ENCODE measurements around the gene SRXN1.

The SRXN1 gene

DNA sequence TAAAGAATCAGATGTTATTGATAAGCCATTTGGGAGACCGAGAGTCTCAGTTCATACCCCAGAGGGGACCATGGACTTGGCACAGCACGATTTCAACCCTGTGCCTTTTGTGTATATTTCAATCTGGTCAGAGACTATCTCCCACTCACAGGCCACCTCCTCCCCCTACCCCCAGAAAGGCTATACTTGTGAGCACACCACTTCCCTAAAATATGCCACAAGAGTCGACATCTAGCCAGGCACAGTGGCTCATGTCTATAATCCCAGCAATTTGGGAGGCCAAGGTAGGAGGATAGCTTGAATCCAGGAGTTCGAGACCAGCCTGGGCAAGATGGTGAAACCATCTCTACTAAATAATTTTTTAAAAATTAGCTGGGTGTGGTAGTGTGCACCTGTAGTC is 29.3 kb downstream of the SRXN1 start:
- TF ChIP-seq, protein P1, sequence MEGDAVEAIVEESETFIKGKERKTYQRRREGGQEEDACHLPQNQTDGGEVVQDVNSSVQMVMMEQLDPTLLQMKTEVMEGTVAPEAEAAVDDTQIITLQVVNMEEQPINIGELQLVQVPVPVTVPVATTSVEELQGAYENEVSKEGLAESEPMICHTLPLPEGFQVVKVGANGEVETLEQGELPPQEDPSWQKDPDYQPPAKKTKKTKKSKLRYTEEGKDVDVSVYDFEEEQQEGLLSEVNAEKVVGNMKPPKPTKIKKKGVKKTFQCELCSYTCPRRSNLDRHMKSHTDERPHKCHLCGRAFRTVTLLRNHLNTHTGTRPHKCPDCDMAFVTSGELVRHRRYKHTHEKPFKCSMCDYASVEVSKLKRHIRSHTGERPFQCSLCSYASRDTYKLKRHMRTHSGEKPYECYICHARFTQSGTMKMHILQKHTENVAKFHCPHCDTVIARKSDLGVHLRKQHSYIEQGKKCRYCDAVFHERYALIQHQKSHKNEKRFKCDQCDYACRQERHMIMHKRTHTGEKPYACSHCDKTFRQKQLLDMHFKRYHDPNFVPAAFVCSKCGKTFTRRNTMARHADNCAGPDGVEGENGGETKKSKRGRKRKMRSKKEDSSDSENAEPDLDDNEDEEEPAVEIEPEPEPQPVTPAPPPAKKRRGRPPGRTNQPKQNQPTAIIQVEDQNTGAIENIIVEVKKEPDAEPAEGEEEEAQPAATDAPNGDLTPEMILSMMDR (IDR thresholded peaks at IDR 0.05; ENCODE audit: low read depth, low read length): no peak
- Histone ChIP-seq H3K9me3 (ENCODE audit: severe bottlenecking) (no peaks in the 10 kb centered on the region), H3K36me3 (no peaks in the 10 kb centered on the region), H3K27me3 (ENCODE audit: insufficient read depth, low read depth, severe bottlenecking) (no peaks in the 10 kb centered on the region), H3K27ac (no peak overlapping the region), H3K4me3 (ENCODE audit: low read depth, low read length) (no peak overlapping the region)
- DNase-seq: no peak

DNA sequence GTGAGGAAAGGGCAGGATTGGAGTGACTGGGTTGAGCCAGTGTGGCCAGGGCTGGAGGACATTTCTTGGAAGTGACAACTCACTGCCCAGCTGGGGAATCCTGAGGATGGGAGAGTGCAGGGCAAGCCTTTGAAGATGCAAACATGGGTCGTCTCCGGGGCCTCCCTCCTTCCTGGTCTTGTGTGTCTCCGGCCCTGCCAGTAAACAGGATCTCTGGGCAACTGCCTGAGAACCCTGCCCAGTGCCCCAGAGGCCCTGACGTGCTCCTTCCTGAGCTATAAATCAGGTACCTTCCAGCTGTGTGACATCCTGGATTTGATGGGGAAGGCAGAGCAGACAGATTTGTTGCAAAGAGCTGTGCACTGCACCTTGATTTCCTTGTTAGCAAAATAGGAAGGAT is 30.0 kb downstream of the SRXN1 start:
- no peak overlapping the region for H3K27ac ChIP-seq
- no peak overlapping the region for H3K4me3 ChIP-seq (ENCODE audit: low read depth, low read length)
- H3K9me3 ChIP-seq (ENCODE audit: severe bottlenecking): peaks cover 1% of the 10 kb centered on the region
- no peaks in the 10 kb centered on the region for H3K27me3 ChIP-seq (ENCODE audit: insufficient read depth, low read depth, severe bottlenecking)
- DNase-seq: no peak
- H3K36me3 ChIP-seq: no peaks in the 10 kb centered on the region
- TF ChIP-seq, protein P1 (IDR thresholded peaks at IDR 0.05; ENCODE audit: low read depth, low read length): no peak

DNA sequence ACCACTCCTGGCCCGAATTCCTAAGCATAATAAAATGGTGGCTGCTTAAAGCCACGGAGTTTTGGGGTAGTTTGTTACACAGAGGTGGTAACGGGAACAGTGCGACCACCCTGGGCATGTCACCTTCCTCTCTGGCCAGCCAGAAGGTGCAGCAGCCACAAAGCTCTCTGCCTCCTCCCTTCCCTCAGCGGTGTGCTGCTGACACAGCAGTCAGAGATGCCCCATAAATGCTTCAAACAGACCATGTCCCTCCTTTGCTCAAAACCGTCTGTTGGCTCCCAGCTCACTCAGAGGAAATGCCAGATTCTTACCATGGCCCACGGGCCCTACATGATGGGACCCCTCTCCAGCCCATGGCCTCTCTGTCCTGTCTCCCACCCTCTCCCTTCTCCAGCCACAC is 30.8 kb downstream of the SRXN1 start:
- Histone ChIP-seq H3K27me3 (ENCODE audit: insufficient read depth, low read depth, severe bottlenecking) (no peaks in the 10 kb centered on the region), H3K9me3 (ENCODE audit: severe bottlenecking) (peaks cover 4% of the 10 kb centered on the region), H3K4me3 (ENCODE audit: low read depth, low read length) (no peak overlapping the region), H3K27ac (no peak overlapping the region), H3K36me3 (no peaks in the 10 kb centered on the region)
- DNase-seq: no peak
- TF ChIP-seq, protein P1 (IDR thresholded peaks at IDR 0.05; ENCODE audit: low read depth, low read length): no peak

DNA sequence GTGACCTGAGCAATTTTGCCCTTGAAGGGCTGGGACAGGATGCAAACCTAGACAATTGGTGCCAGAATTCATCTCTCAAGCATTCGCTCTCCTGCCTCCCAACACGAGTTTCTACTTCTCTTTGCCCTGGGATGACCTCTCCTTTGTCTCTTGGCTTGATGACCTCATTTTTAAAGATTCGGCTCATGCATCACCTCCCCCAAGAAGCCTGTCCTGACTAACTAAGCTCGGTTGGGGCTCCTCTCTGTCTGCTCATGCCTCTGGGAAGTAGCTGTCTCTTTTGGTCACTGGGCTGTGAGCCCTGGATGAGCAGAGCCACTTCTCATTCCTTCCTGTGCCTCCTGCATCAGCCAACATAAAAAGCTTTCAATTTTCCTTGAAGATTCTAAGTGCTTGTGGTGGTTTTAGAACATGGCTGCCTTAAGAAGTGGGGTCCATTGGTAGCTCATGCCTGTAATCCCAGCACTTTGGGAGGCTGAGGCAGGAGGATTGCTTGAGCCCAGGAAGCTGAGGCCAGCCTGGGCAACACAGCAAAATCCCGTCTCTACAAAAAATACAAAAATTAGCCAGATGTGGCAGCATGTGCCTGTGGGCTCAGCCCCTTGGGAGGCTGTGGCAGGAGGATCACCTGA is 31.8 kb downstream of the SRXN1 start:
- no peak overlapping the region for H3K4me3 ChIP-seq (ENCODE audit: low read depth, low read length)
- no peaks in the 10 kb centered on the region for H3K36me3 ChIP-seq
- no peak for DNase-seq
- H3K27me3 ChIP-seq (ENCODE audit: insufficient read depth, low read depth, severe bottlenecking): no peaks in the 10 kb centered on the region
- TF ChIP-seq, protein P1 (IDR thresholded peaks at IDR 0.05; ENCODE audit: low read depth, low read length): no peak
- H3K27ac ChIP-seq: no peak overlapping the region
- peaks cover 4% of the 10 kb centered on the region for H3K9me3 ChIP-seq (ENCODE audit: severe bottlenecking)

DNA sequence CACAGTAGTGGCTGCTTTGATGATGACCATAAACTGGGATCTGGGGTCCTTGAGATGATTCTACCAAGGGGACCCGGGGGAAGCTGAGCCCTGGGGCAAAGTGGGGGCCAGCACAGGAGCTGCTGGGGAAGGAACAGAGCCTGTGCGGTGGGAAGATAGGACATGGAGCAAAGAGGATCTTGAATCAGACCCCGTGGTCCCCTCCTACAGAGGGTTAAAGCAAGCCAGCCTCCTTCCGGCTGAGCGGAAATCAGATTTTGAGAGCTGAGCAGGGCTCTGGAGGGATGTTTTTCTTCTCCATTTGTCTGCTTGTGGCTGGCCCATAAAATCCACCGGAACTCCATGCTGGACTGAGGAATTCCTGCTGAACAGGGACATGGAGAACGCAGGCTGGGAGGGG is 32.8 kb downstream of the SRXN1 start:
- Histone ChIP-seq H3K4me3 (ENCODE audit: low read depth, low read length) (no peak overlapping the region), H3K27ac (no peak overlapping the region), H3K9me3 (ENCODE audit: severe bottlenecking) (peaks cover 4% of the 10 kb centered on the region), H3K36me3 (no peaks in the 10 kb centered on the region), H3K27me3 (ENCODE audit: insufficient read depth, low read depth, severe bottlenecking) (no peaks in the 10 kb centered on the region)
- TF ChIP-seq, protein P1 (IDR thresholded peaks at IDR 0.05; ENCODE audit: low read depth, low read length): no peak
- DNase-seq: no peak

DNA sequence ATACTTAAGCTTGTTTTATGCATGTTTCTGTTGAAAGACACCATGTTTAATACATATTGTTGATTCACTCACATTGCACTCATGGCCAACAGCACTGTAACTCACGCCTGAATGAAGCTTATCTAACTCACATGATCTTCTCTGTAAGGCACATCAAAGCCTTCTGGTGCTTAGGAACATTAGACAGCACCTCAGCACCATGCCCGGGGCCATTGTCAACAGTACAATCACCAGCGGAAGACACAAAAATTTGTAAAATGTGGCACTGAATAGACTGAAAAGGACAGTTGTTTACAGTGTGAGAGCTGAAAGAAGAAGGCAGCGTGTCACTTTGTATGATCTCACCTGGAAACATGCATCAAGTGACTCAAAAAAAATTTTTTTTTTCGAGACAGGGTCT is 34.0 kb downstream of the SRXN1 start:
- Histone ChIP-seq H3K27ac (no peak overlapping the region), H3K27me3 (ENCODE audit: insufficient read depth, low read depth, severe bottlenecking) (no peaks in the 10 kb centered on the region), H3K4me3 (ENCODE audit: low read depth, low read length) (no peak overlapping the region), H3K36me3 (no peaks in the 10 kb centered on the region), H3K9me3 (ENCODE audit: severe bottlenecking) (peaks cover 4% of the 10 kb centered on the region)
- TF ChIP-seq, protein P1 (IDR thresholded peaks at IDR 0.05; ENCODE audit: low read depth, low read length): no peak
- no peak for DNase-seq
